Measurements from ENCODE around the gene IQSEC3. TPM values are rescaled to one million over a fixed set of nuclear protein-coding genes. Genes with fewer than 3 reads are reported as not detected.

IQSEC3 gene
- total and polyA plus RNA-seq, 10 of the 15 experiments (the other 5 are each of a cell fraction or from before 2014, with no cell fraction given): not detected

DNA sequence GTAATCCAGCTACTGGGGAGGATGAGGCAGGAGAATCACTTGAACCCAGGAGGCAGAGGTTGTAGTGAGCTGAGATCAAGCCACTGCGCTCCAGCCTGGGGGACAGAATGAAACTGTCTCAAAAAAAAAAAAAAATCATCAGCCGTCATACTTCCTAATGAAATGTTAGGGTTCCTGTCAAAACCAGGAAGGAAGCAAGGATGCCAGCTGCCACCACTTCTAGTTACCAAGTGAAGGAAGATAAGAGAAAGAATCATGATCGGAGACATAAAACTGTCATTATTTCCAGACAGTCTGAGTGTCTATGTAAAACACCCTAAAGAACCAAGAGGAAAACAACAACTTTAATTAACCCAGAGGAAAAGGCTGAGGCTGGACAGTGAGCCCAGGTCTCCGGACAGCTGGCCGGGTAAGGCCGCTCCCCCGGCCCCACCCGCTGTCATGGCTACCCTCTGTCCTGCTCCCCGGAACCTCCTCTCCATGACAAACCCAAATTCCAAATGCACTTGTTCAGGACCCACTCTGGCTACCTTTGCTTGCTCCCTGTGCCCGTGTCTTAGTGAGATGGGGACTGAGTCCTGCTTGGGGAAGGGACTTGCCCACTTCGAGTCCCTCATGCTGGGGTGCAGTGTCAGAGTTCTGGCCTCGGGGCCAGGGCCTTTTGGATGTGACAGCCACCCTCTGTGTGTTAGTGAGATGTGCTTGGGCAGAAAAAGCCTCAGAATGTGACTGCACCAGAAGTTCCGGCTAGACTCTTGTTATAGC is 118.4 kb downstream of the IQSEC3 start:
- no peaks in the 10 kb centered on the region for H3K79me2 ChIP-seq (ENCODE audit: control insufficient read depth, insufficient read depth, low read length)
- no peaks in the 10 kb centered on the region for H4K20me1 ChIP-seq (ENCODE audit: control insufficient read depth, insufficient read depth)
- ATAC-seq (no peak), FAIRE-seq (no peak), DNase-seq (ENCODE audit: low read depth, low spot score) (no peak)
- ChIA-PET RAD21 (ENCODE audit: unreplicated experiment) (no interaction called here), CTCF (no interaction called here), POLR2A (no interaction called here), SMC1A (ENCODE audit: uncharacterized antibody, unreplicated experiment) (no interaction called here)
- intact Hi-C loops (cut with micrococcal nuclease; ENCODE audit: unreplicated experiment): no loop called here
- no peak overlapping the region for H3K9ac ChIP-seq (ENCODE audit: control insufficient read depth, insufficient read depth, low read length)
- H2AFZ ChIP-seq (ENCODE audit: control insufficient read depth, low read depth, low read length): no peak overlapping the region
- H3K4me1 ChIP-seq (ENCODE audit: control insufficient read depth, insufficient read depth, low read length): peaks cover 5% of the 10 kb centered on the region
- TF ChIP-seq NR2C2 (IDR thresholded peaks at IDR 0.05; ENCODE audit: borderline replicate concordance, control insufficient read depth, insufficient read length, low read depth): no peak
- TF ChIP-seq MTA2 (IDR thresholded peaks at IDR 0.05; ENCODE audit: low read depth): no peak
- TF ChIP-seq NBN (IDR thresholded peaks at IDR 0.05): no peak
- TF ChIP-seq ZBED1 (IDR thresholded peaks at IDR 0.05; ENCODE audit: borderline replicate concordance): no peak
- no peak for TF ChIP-seq NR2F1 (conservative IDR thresholded peaks at IDR 0.05)
- no peak for TF ChIP-seq EED (IDR thresholded peaks at IDR 0.05; ENCODE audit: low read depth)
- TF ChIP-seq, protein P1, sequence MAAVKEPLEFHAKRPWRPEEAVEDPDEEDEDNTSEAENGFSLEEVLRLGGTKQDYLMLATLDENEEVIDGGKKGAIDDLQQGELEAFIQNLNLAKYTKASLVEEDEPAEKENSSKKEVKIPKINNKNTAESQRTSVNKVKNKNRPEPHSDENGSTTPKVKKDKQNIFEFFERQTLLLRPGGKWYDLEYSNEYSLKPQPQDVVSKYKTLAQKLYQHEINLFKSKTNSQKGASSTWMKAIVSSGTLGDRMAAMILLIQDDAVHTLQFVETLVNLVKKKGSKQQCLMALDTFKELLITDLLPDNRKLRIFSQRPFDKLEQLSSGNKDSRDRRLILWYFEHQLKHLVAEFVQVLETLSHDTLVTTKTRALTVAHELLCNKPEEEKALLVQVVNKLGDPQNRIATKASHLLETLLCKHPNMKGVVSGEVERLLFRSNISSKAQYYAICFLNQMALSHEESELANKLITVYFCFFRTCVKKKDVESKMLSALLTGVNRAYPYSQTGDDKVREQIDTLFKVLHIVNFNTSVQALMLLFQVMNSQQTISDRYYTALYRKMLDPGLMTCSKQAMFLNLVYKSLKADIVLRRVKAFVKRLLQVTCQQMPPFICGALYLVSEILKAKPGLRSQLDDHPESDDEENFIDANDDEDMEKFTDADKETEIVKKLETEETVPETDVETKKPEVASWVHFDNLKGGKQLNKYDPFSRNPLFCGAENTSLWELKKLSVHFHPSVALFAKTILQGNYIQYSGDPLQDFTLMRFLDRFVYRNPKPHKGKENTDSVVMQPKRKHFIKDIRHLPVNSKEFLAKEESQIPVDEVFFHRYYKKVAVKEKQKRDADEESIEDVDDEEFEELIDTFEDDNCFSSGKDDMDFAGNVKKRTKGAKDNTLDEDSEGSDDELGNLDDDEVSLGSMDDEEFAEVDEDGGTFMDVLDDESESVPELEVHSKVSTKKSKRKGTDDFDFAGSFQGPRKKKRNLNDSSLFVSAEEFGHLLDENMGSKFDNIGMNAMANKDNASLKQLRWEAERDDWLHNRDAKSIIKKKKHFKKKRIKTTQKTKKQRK (IDR thresholded peaks at IDR 0.05; ENCODE audit: low read depth, low read length): no peak
- TF ChIP-seq, protein P2, sequence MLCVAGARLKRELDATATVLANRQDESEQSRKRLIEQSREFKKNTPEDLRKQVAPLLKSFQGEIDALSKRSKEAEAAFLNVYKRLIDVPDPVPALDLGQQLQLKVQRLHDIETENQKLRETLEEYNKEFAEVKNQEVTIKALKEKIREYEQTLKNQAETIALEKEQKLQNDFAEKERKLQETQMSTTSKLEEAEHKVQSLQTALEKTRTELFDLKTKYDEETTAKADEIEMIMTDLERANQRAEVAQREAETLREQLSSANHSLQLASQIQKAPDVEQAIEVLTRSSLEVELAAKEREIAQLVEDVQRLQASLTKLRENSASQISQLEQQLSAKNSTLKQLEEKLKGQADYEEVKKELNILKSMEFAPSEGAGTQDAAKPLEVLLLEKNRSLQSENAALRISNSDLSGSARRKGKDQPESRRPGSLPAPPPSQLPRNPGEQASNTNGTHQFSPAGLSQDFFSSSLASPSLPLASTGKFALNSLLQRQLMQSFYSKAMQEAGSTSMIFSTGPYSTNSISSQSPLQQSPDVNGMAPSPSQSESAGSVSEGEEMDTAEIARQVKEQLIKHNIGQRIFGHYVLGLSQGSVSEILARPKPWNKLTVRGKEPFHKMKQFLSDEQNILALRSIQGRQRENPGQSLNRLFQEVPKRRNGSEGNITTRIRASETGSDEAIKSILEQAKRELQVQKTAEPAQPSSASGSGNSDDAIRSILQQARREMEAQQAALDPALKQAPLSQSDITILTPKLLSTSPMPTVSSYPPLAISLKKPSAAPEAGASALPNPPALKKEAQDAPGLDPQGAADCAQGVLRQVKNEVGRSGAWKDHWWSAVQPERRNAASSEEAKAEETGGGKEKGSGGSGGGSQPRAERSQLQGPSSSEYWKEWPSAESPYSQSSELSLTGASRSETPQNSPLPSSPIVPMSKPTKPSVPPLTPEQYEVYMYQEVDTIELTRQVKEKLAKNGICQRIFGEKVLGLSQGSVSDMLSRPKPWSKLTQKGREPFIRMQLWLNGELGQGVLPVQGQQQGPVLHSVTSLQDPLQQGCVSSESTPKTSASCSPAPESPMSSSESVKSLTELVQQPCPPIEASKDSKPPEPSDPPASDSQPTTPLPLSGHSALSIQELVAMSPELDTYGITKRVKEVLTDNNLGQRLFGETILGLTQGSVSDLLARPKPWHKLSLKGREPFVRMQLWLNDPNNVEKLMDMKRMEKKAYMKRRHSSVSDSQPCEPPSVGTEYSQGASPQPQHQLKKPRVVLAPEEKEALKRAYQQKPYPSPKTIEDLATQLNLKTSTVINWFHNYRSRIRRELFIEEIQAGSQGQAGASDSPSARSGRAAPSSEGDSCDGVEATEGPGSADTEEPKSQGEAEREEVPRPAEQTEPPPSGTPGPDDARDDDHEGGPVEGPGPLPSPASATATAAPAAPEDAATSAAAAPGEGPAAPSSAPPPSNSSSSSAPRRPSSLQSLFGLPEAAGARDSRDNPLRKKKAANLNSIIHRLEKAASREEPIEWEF (IDR thresholded peaks at IDR 0.05; ENCODE audit: insufficient replicate concordance, low read depth, low read length): no peak
- TF ChIP-seq TCF3 (IDR thresholded peaks at IDR 0.05; ENCODE audit: borderline replicate concordance, insufficient read depth, low read depth, low read length): no peak
- TF ChIP-seq ZNF217 (IDR thresholded peaks at IDR 0.05): no peak
- no peak overlapping the region for H3K4me3 ChIP-seq
- in situ Hi-C loops (cut with MboI): no loop called here
- BruUV-seq (replicated peaks): no TSS peak
- 49% methylated on average over 12 of the region's 13 CpGs for WGBS (ENCODE audit: insufficient coverage, insufficient replicate concordance, low lambda C conversion rate, missing lambda C conversion rate)
- no peaks in the 10 kb centered on the region for H3K9me3 ChIP-seq (replicated peaks; ENCODE audit: control insufficient read depth, insufficient read depth, low read length)
- no peaks in the 10 kb centered on the region for H3K27me3 ChIP-seq (replicated peaks in 1 of 2; ENCODE audit: control insufficient read depth in 2 of 2, insufficient read depth in 2 of 2, low read length in 1 of 2)
- no peaks in the 10 kb centered on the region for H3K36me3 ChIP-seq (ENCODE audit: control insufficient read depth in 2 of 2, insufficient read depth in 2 of 2, low read length in 1 of 2)
- H3K27ac ChIP-seq (ENCODE audit: control insufficient read depth, insufficient read depth): no peak overlapping the region
- no peak overlapping the region for H3K4me2 ChIP-seq (ENCODE audit: control insufficient read depth, insufficient read depth)
